GM12878 (cell line): ENCODE measurements around the gene MSANTD2. TPM values are rescaled to one million over a fixed set of nuclear protein-coding genes. Genes with fewer than 3 reads are reported as not detected.

ENCODE experiments used
- ATAC-seq: fragments of 200-7000 bp; cut with Tn5 transposase; 3 replicates; pipeline ENCODE4 v1.9.1; 2020; ENCODE audit warnings: mild to moderate bottlenecking, moderate library complexity
- BruUV-seq: library from RNA; stranded (reverse); fragments of 400-500 nt; replicated peaks from 2 replicates; lab custom pipeline; 2021; lab: Mats Ljungman, UMichigan
- CTCF ChIA-PET: fragments of 300-600 bp; sonication (Branson Sonifier 250); formaldehyde crosslinking; extraction: SDS; loops from one replicate; lab custom pipeline; 2021; ENCODE audit warnings: inconsistent platforms; lab: Yijun Ruan, JAX
- POLR2A ChIA-PET: fragments of 350-600 bp; formaldehyde crosslinking; extraction: SDS; loops from one replicate; lab custom pipeline; 2021; ENCODE audit warnings: inconsistent platforms; lab: Charles Lee
- RAD21 ChIA-PET: fragments of 300-600 bp; sonication (Branson Sonifier 250); formaldehyde crosslinking; loops from one replicate; lab custom pipeline; 2023; ENCODE audit warnings: antibody characterized with exemption; ENCODE audit not compliant: unreplicated experiment; lab: Charles Lee
- SMC1A ChIA-PET: fragments of 300-600 bp; sonication (Branson Sonifier 250); formaldehyde crosslinking; loops from one replicate; lab custom pipeline; 2023; ENCODE audit not compliant: unreplicated experiment, uncharacterized antibody; lab: Charles Lee
- DNase-seq: peaks from one replicate; pipeline ENCODE4 v3.0.0-alpha.2; 2011; ENCODE audit warnings: low read depth, low spot score
- FAIRE-seq: peaks from 3 replicates; lab custom pipeline; 2011; peaks lifted over from hg19 to GRCh38; lab: Jason Lieb, UNC
- H2AFZ ChIP-seq: 2 replicates; pipeline ENCODE4 v1.6.0; 2011; ENCODE audit warnings: low read depth, low read length, control low read depth; ENCODE audit not compliant: control insufficient read depth
- H3K27ac ChIP-seq: 2 replicates; pipeline ENCODE4 v1.5.1; 2011; ENCODE audit warnings: control low read depth; ENCODE audit not compliant: control insufficient read depth, insufficient read depth
- H3K27me3 ChIP-seq, 2 experiments: replicated peaks in 1 of 2; 2 replicates each; pipeline versions ENCODE4 v1.6.0 to v1.6.1; 2011; ENCODE audit warnings: low read length in 1 of 2; ENCODE audit not compliant: control insufficient read depth in 2 of 2, insufficient read depth in 2 of 2
- H3K36me3 ChIP-seq, 2 experiments: 2 replicates each; pipeline ENCODE4 v1.5.1; 2011; ENCODE audit warnings: low read length in 1 of 2; ENCODE audit not compliant: control insufficient read depth in 2 of 2, insufficient read depth in 2 of 2
- H3K4me1 ChIP-seq: 2 replicates; pipeline ENCODE4 v1.6.1; 2011; ENCODE audit warnings: mild to moderate bottlenecking, low read length, moderate library complexity, mixed read lengths; ENCODE audit not compliant: control insufficient read depth, insufficient read depth
- H3K4me2 ChIP-seq: 2 replicates; pipeline ENCODE4 v1.6.0; 2011; ENCODE audit warnings: control low read depth; ENCODE audit not compliant: control insufficient read depth, insufficient read depth
- H3K4me3 ChIP-seq: fragments of 200-600 bp; sonication (generic); 2 replicates; pipeline ENCODE4 v1.5.1; 2016
- H3K79me2 ChIP-seq: 2 replicates; pipeline ENCODE4 v1.6.0; 2011; ENCODE audit warnings: low read length; ENCODE audit not compliant: control insufficient read depth, insufficient read depth
- H3K9ac ChIP-seq: 2 replicates; pipeline ENCODE4 v1.8.0; 2011; ENCODE audit warnings: low read length, control low read depth, mixed read lengths; ENCODE audit not compliant: control insufficient read depth, insufficient read depth
- H3K9me3 ChIP-seq: replicated peaks from 3 replicates; pipeline ENCODE4 v1.5.1; 2011; ENCODE audit warnings: mild to moderate bottlenecking, low read length; ENCODE audit not compliant: control insufficient read depth, insufficient read depth
- H4K20me1 ChIP-seq: 2 replicates; pipeline ENCODE4 v1.6.0; 2011; ENCODE audit not compliant: control insufficient read depth, insufficient read depth
- CHD4 ChIP-seq: fragments of 200-600 bp; sonication (generic); IDR thresholded peaks from 2 replicates; pipeline ENCODE4 v1.6.1; 2016; ENCODE audit warnings: mild to moderate bottlenecking
- CREB1 ChIP-seq: IDR thresholded peaks from 2 replicates; pipeline ENCODE4 v1.6.1; 2012; ENCODE audit warnings: low read depth, mild to moderate bottlenecking, inconsistent platforms
- E4F1 ChIP-seq: fragments of 450-650 bp; IDR thresholded peaks from 2 replicates; pipeline ENCODE4 v1.6.1; 2018; ENCODE audit warnings: borderline replicate concordance, mild to moderate bottlenecking; ENCODE audit not compliant: partially characterized antibody
- EED ChIP-seq: sonication (generic); IDR thresholded peaks from 2 replicates; pipeline ENCODE4 v1.6.1; 2016; ENCODE audit warnings: antibody characterized with exemption, low read depth
- FOS ChIP-seq: IDR thresholded peaks from 3 replicates; pipeline ENCODE4 v1.6.1; 2011; ENCODE audit warnings: borderline replicate concordance; ENCODE audit not compliant: insufficient read length; ENCODE audit errors: extremely low read depth
- FOXM1 ChIP-seq: IDR thresholded peaks from 2 replicates; pipeline ENCODE4 v1.6.1; 2012; ENCODE audit warnings: low read depth, mild to moderate bottlenecking, inconsistent platforms, low read length, moderate library complexity
- KAT2A ChIP-seq: conservative IDR thresholded peaks from 2 replicates; pipeline ENCODE4 v1.6.1; 2011; ENCODE audit warnings: low read depth, low read length; ENCODE audit not compliant: control insufficient read depth
- MYB ChIP-seq: fragments of 150-350 bp; IDR thresholded peaks from 2 replicates; pipeline ENCODE4 v1.6.1; 2014; ENCODE audit warnings: mild to moderate bottlenecking, low read depth, low read length, borderline replicate concordance
- POLR2AphosphoS2 ChIP-seq: IDR thresholded peaks from 2 replicates; pipeline ENCODE4 v1.6.1; 2011; ENCODE audit warnings: low read depth, mild to moderate bottlenecking, low read length, improper control_type of control experiment, moderate library complexity
- POLR2AphosphoS5 ChIP-seq: IDR thresholded peaks from 2 replicates; pipeline ENCODE4 v1.6.1; 2011; ENCODE audit warnings: mild to moderate bottlenecking, low read length, inconsistent platforms
- SMAD1 ChIP-seq: fragments of 450-650 bp; IDR thresholded peaks from 2 replicates; pipeline ENCODE4 v1.6.1; 2018; ENCODE audit warnings: mild to moderate bottlenecking, low read depth; ENCODE audit not compliant: partially characterized antibody
- SMC3 ChIP-seq: IDR thresholded peaks from 2 replicates; pipeline ENCODE4 v1.6.1; 2011; ENCODE audit warnings: low read length, improper control_type of control experiment, borderline replicate concordance
- STAT1 ChIP-seq: fragments of 450-650 bp; conservative IDR thresholded peaks from 2 replicates; pipeline ENCODE4 v1.6.1; 2014; ENCODE audit warnings: antibody characterized with exemption, mild to moderate bottlenecking
- SUZ12 ChIP-seq: fragments of 200-600 bp; sonication (generic); IDR thresholded peaks from one replicate; pipeline ENCODE4 v1.6.1; 2018; ENCODE audit warnings: antibody characterized with exemption, mild to moderate bottlenecking; ENCODE audit not compliant: unreplicated experiment
- USF2 ChIP-seq: IDR thresholded peaks from 2 replicates; pipeline ENCODE4 v1.6.1; 2011; ENCODE audit warnings: low read depth, low read length, improper control_type of control experiment, borderline replicate concordance
- ZNF274 ChIP-seq: IDR thresholded peaks from one replicate; pipeline ENCODE4 v1.8.0; 2011; ENCODE audit not compliant: insufficient read length, insufficient read depth
- WGBS: methylation state at CpG from one replicate; pipeline ENCODE4 v1.1.6; 2016; ENCODE audit warnings: low lambda C conversion rate; ENCODE audit not compliant: insufficient replicate concordance, insufficient coverage; ENCODE audit errors: missing lambda C conversion rate; 5-methylcytosine and 5-hydroxymethylcytosine counted together
- in situ Hi-C: fragments of 300-500 bp; cut with MboI; formaldehyde crosslinking; loops from 9 replicates; pipeline ENCODE4 v1.14.3; 2018; ENCODE audit warnings: mixed read lengths
- intact Hi-C: fragments of 100-400 bp; cut with micrococcal nuclease; formaldehyde crosslinking; loops from one replicate; pipeline ENCODE4 v1.14.2; 2022; ENCODE audit not compliant: unreplicated experiment
- polyA plus RNA-seq, 11 experiments: library from polyadenylated mRNA; depleted of rRNA in 4 of 11; unstranded in 6 of 11; stranded (reverse) in 5 of 11; fragments of >200 nt; fragmentation: Nextera tagmentation in 4 of 11; fragmentation: Illumina TruSeq in 1 of 11; extraction: Ambion mirVana in 4 of 11; extraction: Trizol in 1 of 11; gene quantifications; 1 replicate in 1 of 11; 2 replicates in 10 of 11; pipeline versions ENCODE4 v1.2.1 to v1.2.3, GENCODE V29; 2011 to 2016; ENCODE audit warnings: inconsistent platforms in 2 of 11, missing spikeins in 2 of 11, low read depth in 1 of 11
- total RNA-seq, 4 experiments: library from RNA; depleted of rRNA in 3 of 4; stranded (reverse); fragments of >200 nt in 3 of 4; fragmentation: Illumina TruSeq in 1 of 4; extraction: Trizol in 1 of 4; gene quantifications; 2 replicates each; pipeline versions ENCODE4 v1.2.1 to v1.2.3, GENCODE V29; 2013 to 2021

The MSANTD2 gene
- total and polyA plus RNA-seq, 10 of the 15 experiments (the other 5 are each of a cell fraction or from before 2014, with no cell fraction given), result 3.0 to 12.4 (median 8.0) TPM

GRCh38 chr11:124804884-124805283 lies 4.7 kb upstream of the MSANTD2 start:
- ChIA-PET RAD21 (no interaction called here), POLR2A (interaction anchor here (0.5 to 1.3 kb wide), 2 partner anchors 19 to 26 kb away, joined by 3 to 5 read pairs; no protein-coding TSS in a partner anchor)
- in situ Hi-C loops, result no loop called here
- 74% methylated on average over 3 of the region's 3 CpGs for WGBS
- DNase-seq (no peak), FAIRE-seq (no peak)
- Histone ChIP-seq H3K4me3 (no peak overlapping the region), H3K27me3 (peaks cover 0 to 1% of the 10 kb centered on the region in 2 experiments; a peak in 2 of 4 replicates), H3K27ac (no peak overlapping the region)
- TF ChIP-seq POLR2AphosphoS2, result no peak
- TF ChIP-seq CHD4, result no peak
- no peak for TF ChIP-seq SUZ12
- TF ChIP-seq FOS, result no peak
- TF ChIP-seq KAT2A, result no peak
- TF ChIP-seq USF2, result no peak
- no peak for TF ChIP-seq MYB
- TF ChIP-seq SMC3, result no peak
- TF ChIP-seq FOXM1, result no peak
- no peak for TF ChIP-seq ZNF274
- TF ChIP-seq EED, result no peak
- TF ChIP-seq E4F1, result no peak
- no peak for TF ChIP-seq POLR2AphosphoS5
- TF ChIP-seq STAT1, result no peak
- no peak for TF ChIP-seq SMAD1
- TF ChIP-seq CREB1, result no peak
- TF ChIP-seq, all 136 proteins: peak for 0
- Histone ChIP-seq H4K20me1 (no peaks in the 10 kb centered on the region), H3K4me1 (peaks cover 4% of the 10 kb centered on the region; the same call in 1 of the 2 replicates), H3K36me3 (no peaks in the 10 kb centered on the region), H3K9ac (no peak overlapping the region), H2AFZ (no peak overlapping the region), H3K79me2 (peaks cover 8% of the 10 kb centered on the region), H3K9me3 (no peaks in the 10 kb centered on the region), H3K4me2 (no peak overlapping the region)
- ATAC-seq, result no peak
- intact Hi-C loops, result no loop called here
- ChIA-PET SMC1A (interaction anchor here (0.9 to 1.5 kb wide), 4 partner anchors 10 to 41 kb away, joined by 3 read pairs; no protein-coding TSS in a partner anchor), CTCF (interaction anchor here (1.1 to 2.9 kb wide), 3 partner anchors 10 to 136 kb away, joined by 3 to 16 read pairs (median 4); no protein-coding TSS in a partner anchor)
- BruUV-seq, result no TSS peak
